ENCODE data around the gene PAK4. TPM values are rescaled to one million over a fixed set of nuclear protein-coding genes. Genes with fewer than 3 reads are reported as not detected.

The PAK4 gene
- total and polyA plus RNA-seq, 10 of the 15 experiments (the other 5 are each of a cell fraction or from before 2014, with no cell fraction given): 0.08 to 19.3 (median 5.9) TPM

- POLR2A ChIA-PET: no interaction called here
- H3K36me3 ChIP-seq (ENCODE audit: control insufficient read depth in 2 of 2, insufficient read depth in 2 of 2, low read length in 1 of 2): no peaks in the 10 kb centered on the region
- no peak for TF ChIP-seq MTA3 (IDR thresholded peaks at IDR 0.05; ENCODE audit: borderline replicate concordance, low read length)
- TF ChIP-seq SUZ12 (IDR thresholded peaks at IDR 0.05; ENCODE audit: unreplicated experiment): peak; percentile 40
- no peaks in the 10 kb centered on the region for H4K20me1 ChIP-seq (ENCODE audit: control insufficient read depth, insufficient read depth)
- no peak within 1 kb of the TSS for H3K27ac ChIP-seq (ENCODE audit: control insufficient read depth, insufficient read depth)
- no peak for DNase-seq (ENCODE audit: low read depth, low spot score)
- RAD21 ChIA-PET (ENCODE audit: unreplicated experiment): interaction anchor here (0.9 kb wide), 1 partner anchor 75 kb away, joined by 4 read pairs; no protein-coding TSS in a partner anchor
- H3K4me2 ChIP-seq (ENCODE audit: control insufficient read depth, insufficient read depth): peak within 1 kb of the TSS; percentile 12
- 9% methylated on average over 48 of the region's 51 CpGs for WGBS (ENCODE audit: insufficient coverage, insufficient replicate concordance, low lambda C conversion rate, missing lambda C conversion rate)
- in situ Hi-C loops (cut with MboI) (no loop called here), intact Hi-C loops (cut with micrococcal nuclease; ENCODE audit: unreplicated experiment) (no loop called here)
- no peaks in the 10 kb centered on the region for H3K4me1 ChIP-seq (ENCODE audit: control insufficient read depth, insufficient read depth, low read length)
- CTCF ChIA-PET: no interaction called here
- no peak within 1 kb of the TSS for H3K9ac ChIP-seq (ENCODE audit: control insufficient read depth, insufficient read depth, low read length)
- peaks cover 3 to 5% of the 10 kb centered on the region in 2 experiments; a peak in 2 of 4 replicates for H3K27me3 ChIP-seq (replicated peaks in 1 of 2; ENCODE audit: control insufficient read depth in 2 of 2, insufficient read depth in 2 of 2, low read length in 1 of 2)
- no peaks in the 10 kb centered on the region for H3K79me2 ChIP-seq (ENCODE audit: control insufficient read depth, insufficient read depth, low read length)
- H3K9me3 ChIP-seq (replicated peaks; ENCODE audit: control insufficient read depth, insufficient read depth, low read length): no peaks in the 10 kb centered on the region
- no peak within 1 kb of the TSS for H3K4me3 ChIP-seq
- FAIRE-seq: no peak
- BruUV-seq (replicated peaks): no TSS peak
- H2AFZ ChIP-seq (ENCODE audit: control insufficient read depth, low read depth, low read length): no peak within 1 kb of the TSS
- SMC1A ChIA-PET (ENCODE audit: uncharacterized antibody, unreplicated experiment): no interaction called here
- ATAC-seq: no peak
Measured at GRCh38 chr19:39196860-39197562, 71.4 kb downstream of the PAK4 start, which contains the start of gene NCCRP1. TSS of gene NCCRP1 (plus strand) at chr19:39196964. CDS start at chr19:39196983, 19 bp downstream.

GRCh38 chr19:39197808-39198207 is 72.2 kb downstream of the PAK4 start:
- POLR2A ChIA-PET: no interaction called here
- Histone ChIP-seq H3K36me3 (ENCODE audit: control insufficient read depth in 2 of 2, insufficient read depth in 2 of 2, low read length in 1 of 2) (no peaks in the 10 kb centered on the region), H3K4me1 (ENCODE audit: control insufficient read depth, insufficient read depth, low read length) (no peaks in the 10 kb centered on the region), H3K9ac (ENCODE audit: control insufficient read depth, insufficient read depth, low read length) (no peak overlapping the region), H4K20me1 (ENCODE audit: control insufficient read depth, insufficient read depth) (no peaks in the 10 kb centered on the region), H3K4me3 (no peak overlapping the region), H3K9me3 (replicated peaks; ENCODE audit: control insufficient read depth, insufficient read depth, low read length) (no peaks in the 10 kb centered on the region), H2AFZ (ENCODE audit: control insufficient read depth, low read depth, low read length) (no peak overlapping the region), H3K27ac (ENCODE audit: control insufficient read depth, insufficient read depth) (no peak overlapping the region), H3K79me2 (ENCODE audit: control insufficient read depth, insufficient read depth, low read length) (no peaks in the 10 kb centered on the region), H3K27me3 (replicated peaks in 1 of 2; ENCODE audit: control insufficient read depth in 2 of 2, insufficient read depth in 2 of 2, low read length in 1 of 2) (peaks cover 3 to 5% of the 10 kb centered on the region in 2 experiments; a peak in 2 of 4 replicates), H3K4me2 (ENCODE audit: control insufficient read depth, insufficient read depth) (no peak overlapping the region)
- ATAC-seq (no peak), DNase-seq (ENCODE audit: low read depth, low spot score) (no peak), FAIRE-seq (no peak)
- SMC1A ChIA-PET (ENCODE audit: uncharacterized antibody, unreplicated experiment): no interaction called here
- no peak for TF ChIP-seq PRDM15 (CRISPR knock-in tag; IDR thresholded peaks at IDR 0.05)
- TF ChIP-seq DPF2 (IDR thresholded peaks at IDR 0.05): no peak
- no peak for TF ChIP-seq ZNF384 (IDR thresholded peaks at IDR 0.05; ENCODE audit: borderline replicate concordance, low read depth, low read length)
- TF ChIP-seq, protein P1, sequence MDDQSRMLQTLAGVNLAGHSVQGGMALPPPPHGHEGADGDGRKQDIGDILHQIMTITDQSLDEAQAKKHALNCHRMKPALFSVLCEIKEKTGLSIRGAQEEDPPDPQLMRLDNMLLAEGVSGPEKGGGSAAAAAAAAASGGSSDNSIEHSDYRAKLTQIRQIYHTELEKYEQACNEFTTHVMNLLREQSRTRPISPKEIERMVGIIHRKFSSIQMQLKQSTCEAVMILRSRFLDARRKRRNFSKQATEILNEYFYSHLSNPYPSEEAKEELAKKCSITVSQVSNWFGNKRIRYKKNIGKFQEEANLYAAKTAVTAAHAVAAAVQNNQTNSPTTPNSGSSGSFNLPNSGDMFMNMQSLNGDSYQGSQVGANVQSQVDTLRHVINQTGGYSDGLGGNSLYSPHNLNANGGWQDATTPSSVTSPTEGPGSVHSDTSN (IDR thresholded peaks at IDR 0.05; ENCODE audit: insufficient replicate concordance, low read depth, low read length): no peak
- TF ChIP-seq NRF1 (conservative IDR thresholded peaks at IDR 0.05; ENCODE audit: low read depth, low read length): no peak
- TF ChIP-seq BRCA1 (IDR thresholded peaks at IDR 0.05; ENCODE audit: low read depth, low read length): no peak
- in situ Hi-C loops (cut with MboI) (no loop called here), intact Hi-C loops (cut with micrococcal nuclease; ENCODE audit: unreplicated experiment) (no loop called here)
- RAD21 ChIA-PET (ENCODE audit: unreplicated experiment): no interaction called here
- CTCF ChIA-PET: no interaction called here
- WGBS (ENCODE audit: insufficient coverage, insufficient replicate concordance, low lambda C conversion rate, missing lambda C conversion rate): 50% methylated on average over 5 of the region's 5 CpGs
- BruUV-seq (replicated peaks): no TSS peak
